DOHH2 (cell line): ENCODE measurements around the gene MYO1G.

Source experiments
- H3F3A ChIP-seq: fragments of 200-600 bp; sonication (generic), shearing (Covaris generic); 2 replicates; pipeline ENCODE4 v1.6.0; 2016; ENCODE audit warnings: antibody characterized with exemption, mild to moderate bottlenecking; ENCODE audit not compliant: control insufficient read depth, insufficient read depth
- H3K27ac ChIP-seq: fragments of 200-600 bp; sonication (generic); 2 replicates; pipeline ENCODE4 v1.5.1; 2014; ENCODE audit warnings: low read depth, mild to moderate bottlenecking, low read length, moderate library complexity
- H3K27me3 ChIP-seq: fragments of 200-600 bp; sonication (generic); 2 replicates; pipeline ENCODE4 v1.6.1; 2014; ENCODE audit warnings: mild to moderate bottlenecking, low read length, mixed read lengths; ENCODE audit not compliant: control insufficient read depth
- H3K36me3 ChIP-seq: fragments of 200-600 bp; sonication (generic); 2 replicates; pipeline ENCODE4 v1.6.1; 2014; ENCODE audit warnings: mild to moderate bottlenecking, low read length, moderate library complexity, mixed read lengths; ENCODE audit not compliant: control insufficient read depth
- H3K4me1 ChIP-seq: fragments of 200-600 bp; sonication (generic); 2 replicates; pipeline ENCODE4 v1.6.1; 2014; ENCODE audit warnings: mild to moderate bottlenecking, low read length, mixed read lengths; ENCODE audit not compliant: control insufficient read depth
- H3K4me2 ChIP-seq: fragments of 200-600 bp; sonication (generic); 2 replicates; pipeline ENCODE4 v1.6.0; 2014; ENCODE audit warnings: mild to moderate bottlenecking, low read length, moderate library complexity
- H3K4me3 ChIP-seq: fragments of 200-600 bp; sonication (generic); 2 replicates; pipeline ENCODE4 v1.5.1; 2014; ENCODE audit warnings: mild to moderate bottlenecking, low read length, mixed read lengths
- H3K79me2 ChIP-seq: fragments of 200-600 bp; sonication (generic); 2 replicates; pipeline ENCODE4 v1.6.1; 2014; ENCODE audit warnings: mild to moderate bottlenecking, low read length, mixed read lengths; ENCODE audit not compliant: control insufficient read depth
- H3K9me2 ChIP-seq: fragments of 200-600 bp; sonication (generic); replicated peaks from 2 replicates; pipeline ENCODE4 v1.6.1; 2014; ENCODE audit warnings: mild to moderate bottlenecking, low read length, mixed read lengths; ENCODE audit not compliant: control insufficient read depth
- H3K9me3 ChIP-seq: fragments of 200-600 bp; sonication (generic); 2 replicates; pipeline ENCODE4 v1.6.1; 2014; ENCODE audit warnings: antibody characterized with exemption, low read length, mixed read lengths; ENCODE audit not compliant: control insufficient read depth, insufficient read depth
- H4K20me1 ChIP-seq: fragments of 200-600 bp; sonication (generic); 2 replicates; pipeline ENCODE4 v1.6.0; 2014; ENCODE audit warnings: low read depth, mild to moderate bottlenecking, antibody characterized with exemption, low read length, moderate library complexity; ENCODE audit not compliant: control insufficient read depth, insufficient read depth
- EZH2phosphoT487 ChIP-seq: fragments of 200-600 bp; sonication (generic); IDR thresholded peaks from 2 replicates; pipeline ENCODE4 v1.6.1; 2017; ENCODE audit warnings: borderline replicate concordance, mild to moderate bottlenecking, antibody characterized with exemption, low read length, moderate library complexity, mixed read lengths
- TF ChIP-seq, protein P1 (sequence below): fragments of 200-600 bp; sonication (generic); IDR thresholded peaks from one replicate; pipeline ENCODE4 v1.5.1; 2014; ENCODE audit warnings: antibody characterized with exemption, mild to moderate bottlenecking, low read depth, low read length; ENCODE audit not compliant: poor library complexity, severe bottlenecking

MYO1G gene

DNA sequence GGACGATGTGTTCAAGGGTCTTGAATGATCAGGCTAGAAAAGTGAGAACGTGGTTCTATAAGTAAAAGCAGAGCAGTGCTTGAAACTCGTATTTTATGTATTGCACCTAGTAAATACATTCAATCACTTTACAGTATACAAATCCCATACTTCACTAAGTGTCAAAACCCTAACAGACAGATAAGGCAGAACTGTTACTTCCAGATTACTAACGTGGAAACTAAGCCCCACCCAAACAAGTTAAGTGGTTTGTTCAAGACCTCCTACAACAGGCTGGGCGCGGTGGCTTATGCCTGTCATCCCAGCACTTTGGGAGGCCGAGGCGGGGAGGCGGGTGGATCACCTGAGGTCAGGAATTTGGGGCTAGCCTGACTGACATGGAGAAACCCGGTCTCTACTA, 9.2 kb upstream of the MYO1G start:
- Histone ChIP-seq H3F3A (peaks cover 36% of the 10 kb centered on the region), H3K4me3 (peak overlapping the region; percentile 97), H3K4me2 (peak overlapping the region; percentile 97), H3K9me3 (no peaks in the 10 kb centered on the region), H3K36me3 (peaks cover 35% of the 10 kb centered on the region), H3K9me2 (no peaks in the 10 kb centered on the region), H3K27ac (no peak overlapping the region), H3K79me2 (peaks cover 57% of the 10 kb centered on the region), H3K4me1 (peaks cover 66% of the 10 kb centered on the region), H3K27me3 (peaks cover 3% of the 10 kb centered on the region; the same call in 1 of the 2 replicates), H4K20me1 (peaks cover 32% of the 10 kb centered on the region)
- TF ChIP-seq, protein P1, sequence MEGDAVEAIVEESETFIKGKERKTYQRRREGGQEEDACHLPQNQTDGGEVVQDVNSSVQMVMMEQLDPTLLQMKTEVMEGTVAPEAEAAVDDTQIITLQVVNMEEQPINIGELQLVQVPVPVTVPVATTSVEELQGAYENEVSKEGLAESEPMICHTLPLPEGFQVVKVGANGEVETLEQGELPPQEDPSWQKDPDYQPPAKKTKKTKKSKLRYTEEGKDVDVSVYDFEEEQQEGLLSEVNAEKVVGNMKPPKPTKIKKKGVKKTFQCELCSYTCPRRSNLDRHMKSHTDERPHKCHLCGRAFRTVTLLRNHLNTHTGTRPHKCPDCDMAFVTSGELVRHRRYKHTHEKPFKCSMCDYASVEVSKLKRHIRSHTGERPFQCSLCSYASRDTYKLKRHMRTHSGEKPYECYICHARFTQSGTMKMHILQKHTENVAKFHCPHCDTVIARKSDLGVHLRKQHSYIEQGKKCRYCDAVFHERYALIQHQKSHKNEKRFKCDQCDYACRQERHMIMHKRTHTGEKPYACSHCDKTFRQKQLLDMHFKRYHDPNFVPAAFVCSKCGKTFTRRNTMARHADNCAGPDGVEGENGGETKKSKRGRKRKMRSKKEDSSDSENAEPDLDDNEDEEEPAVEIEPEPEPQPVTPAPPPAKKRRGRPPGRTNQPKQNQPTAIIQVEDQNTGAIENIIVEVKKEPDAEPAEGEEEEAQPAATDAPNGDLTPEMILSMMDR, result no peak
- TF ChIP-seq EZH2phosphoT487, result no peak

DNA sequence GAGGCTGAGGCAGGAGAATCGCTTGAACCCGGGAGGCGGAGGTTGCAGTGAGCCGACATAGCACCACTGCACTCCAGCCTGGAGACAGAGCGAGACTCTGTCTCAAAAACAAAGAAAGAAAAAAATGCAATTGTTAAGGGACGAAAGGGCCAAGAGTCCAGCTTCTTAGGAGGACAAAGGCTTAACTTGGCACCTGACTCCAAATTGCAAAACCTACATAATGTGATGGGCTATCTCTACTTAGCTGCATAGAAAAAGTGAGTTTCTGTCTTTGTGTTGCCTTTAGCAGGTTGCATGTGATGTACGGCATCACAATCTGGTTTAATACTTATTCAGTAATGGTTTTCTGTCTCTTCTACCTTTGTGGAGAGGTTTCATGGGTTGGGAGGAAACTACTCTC, 8.6 kb upstream of the MYO1G start:
- Histone ChIP-seq H3K36me3 (peaks cover 40% of the 10 kb centered on the region), H3K4me2 (peak overlapping the region; percentile 97), H4K20me1 (peaks cover 32% of the 10 kb centered on the region), H3K4me1 (peaks cover 68% of the 10 kb centered on the region), H3K27me3 (peaks cover 3% of the 10 kb centered on the region; the same call in 1 of the 2 replicates), H3K27ac (no peak overlapping the region), H3K9me3 (no peaks in the 10 kb centered on the region), H3K9me2 (no peaks in the 10 kb centered on the region), H3F3A (peaks cover 42% of the 10 kb centered on the region), H3K79me2 (peaks cover 63% of the 10 kb centered on the region), H3K4me3 (peak overlapping the region; percentile 97)
- TF ChIP-seq, protein P1, result no peak
- TF ChIP-seq EZH2phosphoT487, result no peak

DNA sequence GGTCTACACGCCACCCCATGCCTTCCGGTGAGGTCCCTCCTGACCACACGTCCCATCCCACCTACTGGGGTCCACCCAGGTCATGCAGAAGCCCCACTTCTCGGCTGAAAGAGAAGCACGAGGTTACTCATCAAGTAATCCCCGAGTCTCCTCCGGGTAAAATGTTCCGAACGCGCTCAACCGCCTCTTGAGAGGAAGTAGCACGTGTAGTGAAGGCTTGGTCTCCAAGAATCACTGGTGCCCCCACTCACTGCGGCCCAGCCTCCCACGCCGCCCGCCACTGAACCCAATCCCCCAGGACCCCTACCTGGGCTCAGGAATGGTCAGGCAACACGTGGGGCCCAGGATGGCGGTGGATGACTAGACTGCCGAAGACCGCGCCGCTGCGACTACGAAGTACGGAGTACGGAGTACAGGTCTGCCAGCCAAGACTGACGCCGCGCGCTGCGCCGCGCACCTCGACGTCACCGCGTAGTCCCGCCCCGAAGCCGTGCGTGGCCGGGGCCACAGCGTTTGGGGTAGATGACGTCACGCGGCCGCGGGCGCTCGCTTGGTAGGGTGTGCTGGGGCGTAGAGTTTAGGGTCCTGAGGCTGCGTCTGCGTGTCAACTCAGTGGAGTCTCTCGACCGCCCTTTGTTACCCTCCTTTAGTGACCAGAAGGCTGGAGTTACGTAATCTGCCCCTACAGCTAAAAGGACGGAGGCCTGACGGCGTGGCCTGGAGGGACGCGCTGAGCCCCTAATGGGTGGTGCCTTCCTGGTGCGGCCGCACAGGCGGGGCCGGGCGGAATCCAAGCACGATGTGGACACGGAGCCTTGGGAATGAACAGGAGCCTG, 7.6 kb upstream of the MYO1G start:
- H3K4me3 ChIP-seq, result peak overlapping the region; percentile 97
- peaks cover 32% of the 10 kb centered on the region for H4K20me1 ChIP-seq
- TF ChIP-seq EZH2phosphoT487, result no peak
- TF ChIP-seq, protein P1, result no peak
- peak overlapping the region; percentile 97 for H3K4me2 ChIP-seq
- H3K4me1 ChIP-seq, result peaks cover 74% of the 10 kb centered on the region
- H3K79me2 ChIP-seq, result peaks cover 64% of the 10 kb centered on the region
- no peaks in the 10 kb centered on the region for H3K9me3 ChIP-seq
- H3K36me3 ChIP-seq, result peaks cover 50% of the 10 kb centered on the region
- H3F3A ChIP-seq, result peaks cover 46% of the 10 kb centered on the region
- H3K27me3 ChIP-seq, result peaks cover 3% of the 10 kb centered on the region; the same call in 1 of the 2 replicates
- H3K9me2 ChIP-seq, result no peaks in the 10 kb centered on the region
- peak overlapping the region; percentile 94 for H3K27ac ChIP-seq
